Measurements from ENCODE around the gene ABHD2.
A peak's percentile ranks its signal among the peaks of the same experiment; 100 is the strongest.

The ABHD2 gene

DNA sequence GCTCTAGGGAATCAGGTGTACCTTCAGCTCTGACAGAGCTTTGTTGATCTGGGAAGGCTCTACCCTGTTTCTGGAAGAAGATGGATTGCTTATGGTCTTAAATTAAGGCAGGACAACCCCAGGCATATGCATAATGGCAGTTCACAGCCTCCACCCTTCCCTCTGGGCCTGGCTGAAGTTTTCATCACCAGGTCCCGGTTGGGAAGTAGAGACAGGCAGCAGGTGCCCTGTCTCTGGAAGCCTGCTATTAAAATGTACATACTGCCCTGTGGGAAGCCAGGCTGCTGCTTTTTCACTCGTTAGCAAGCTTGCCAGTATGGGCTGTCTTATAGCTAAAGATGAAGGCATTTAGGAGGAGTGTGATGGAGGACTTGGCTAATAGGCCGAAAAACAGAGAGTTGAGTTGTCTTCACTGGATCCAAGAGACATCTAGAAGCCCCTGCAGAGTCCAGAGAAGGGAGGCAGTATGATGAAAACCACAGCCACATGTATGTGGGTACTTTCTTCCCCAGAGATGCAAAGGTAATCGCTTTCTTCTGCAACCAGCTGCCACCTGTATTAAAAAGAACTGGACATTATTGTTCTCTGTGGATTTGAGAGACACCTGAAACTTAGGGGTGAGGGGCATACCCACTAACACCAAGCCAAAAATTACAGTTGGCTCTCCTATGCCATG, 34.4 kb downstream of the ABHD2 start:
- DNase-seq: no peak

DNA sequence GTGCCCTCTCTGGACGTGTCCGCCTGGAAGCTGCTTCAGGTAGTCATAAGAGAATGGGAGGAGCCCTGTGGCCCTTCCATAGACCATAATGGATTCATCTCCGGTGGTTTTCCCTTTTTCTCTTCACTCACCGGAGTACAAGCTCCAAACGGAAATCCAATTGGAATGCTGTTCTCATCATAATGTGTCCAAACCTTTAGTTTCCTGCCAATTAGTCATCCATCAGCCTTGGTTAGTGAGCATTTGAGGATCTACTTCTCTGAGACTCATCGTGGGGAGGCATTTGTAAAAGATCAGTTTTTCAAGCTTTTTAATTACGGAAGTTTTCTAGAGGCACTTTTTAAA, 34.9 kb downstream of the ABHD2 start:
- no peak for DNase-seq

DNA sequence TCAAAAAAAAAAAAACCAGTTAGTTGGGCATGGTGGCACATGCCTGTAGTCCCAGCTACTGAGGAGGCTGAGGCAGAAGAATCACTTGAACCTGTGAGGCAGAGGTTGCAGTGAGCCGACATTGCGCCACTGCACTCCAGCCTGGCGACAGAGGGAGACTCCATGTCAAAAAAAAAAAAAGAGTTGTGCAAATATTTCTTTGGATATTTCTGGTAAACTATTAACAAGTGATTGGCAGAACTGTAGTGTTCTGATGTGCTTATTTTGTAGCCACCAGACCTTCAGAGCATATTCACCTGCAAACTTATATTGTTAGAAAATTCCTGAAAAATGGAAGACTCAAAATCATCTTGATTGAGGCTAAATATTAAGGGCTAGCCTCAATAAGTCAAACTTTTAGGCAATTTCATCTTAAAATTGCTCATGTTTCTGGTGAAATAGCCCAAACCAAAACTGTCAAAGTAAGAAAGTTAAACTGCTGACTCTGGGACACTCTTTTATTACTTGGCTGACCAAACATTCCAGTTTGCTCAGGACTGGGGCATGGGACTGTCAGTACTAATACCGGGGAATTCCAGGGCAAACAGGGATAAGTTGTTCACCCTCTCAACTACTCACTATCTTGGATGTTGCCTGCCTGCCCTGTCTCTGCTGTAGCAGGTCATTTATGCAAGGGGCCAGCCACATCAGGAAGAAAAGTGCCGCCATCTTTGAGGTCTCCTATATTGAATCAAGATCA, 37.0 kb downstream of the ABHD2 start:
- DNase-seq: no peak

DNA sequence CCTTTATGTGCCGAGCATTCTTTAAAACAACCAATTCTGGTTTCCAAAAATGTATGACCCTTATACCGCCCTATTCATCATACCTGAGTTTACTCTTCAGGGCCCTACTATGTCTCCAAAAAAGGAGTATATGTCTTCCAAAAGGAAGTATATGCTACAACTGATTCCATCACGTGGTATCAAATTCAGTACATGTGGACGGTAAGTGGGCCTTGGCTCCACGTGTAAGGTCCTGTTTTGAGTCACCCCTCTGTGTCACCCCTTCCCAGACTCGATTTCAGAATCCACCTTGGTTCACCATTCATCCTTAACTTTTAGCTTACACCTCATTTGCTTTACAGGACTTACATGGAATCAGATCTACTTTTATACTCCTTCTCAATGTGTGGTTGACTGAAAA, 37.8 kb downstream of the ABHD2 start:
- no peak for DNase-seq

DNA sequence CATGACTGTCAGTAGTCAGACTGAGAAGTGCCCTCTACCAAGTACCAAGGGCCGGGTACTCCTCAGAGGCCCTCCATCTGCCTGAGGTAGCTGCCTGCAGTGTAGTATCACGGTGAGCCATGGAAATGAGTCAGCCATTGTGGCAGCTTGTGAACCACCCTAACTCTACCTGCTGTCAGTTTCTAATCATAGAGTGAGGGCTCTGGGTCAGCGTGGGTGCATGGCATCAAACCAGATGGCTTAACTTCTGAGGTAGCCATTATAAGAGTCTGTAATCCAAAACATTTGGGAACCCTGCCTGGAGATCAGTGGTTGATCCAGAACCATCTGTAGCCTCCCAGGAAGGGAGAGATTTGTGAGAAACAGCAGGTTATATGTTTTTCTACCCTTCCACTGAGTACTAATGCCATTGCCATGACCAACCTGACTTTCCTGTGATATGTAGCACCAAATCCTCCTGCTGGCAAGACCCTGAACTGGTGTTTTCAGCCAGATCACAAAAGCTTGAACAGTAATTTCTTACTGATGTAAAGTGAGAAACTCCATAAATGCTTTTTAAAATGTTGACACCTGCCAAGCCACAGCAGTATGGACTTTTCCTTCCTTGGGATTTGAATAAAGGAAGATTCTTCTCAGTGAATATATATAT, 38.9 kb downstream of the ABHD2 start:
- no peak for DNase-seq

DNA sequence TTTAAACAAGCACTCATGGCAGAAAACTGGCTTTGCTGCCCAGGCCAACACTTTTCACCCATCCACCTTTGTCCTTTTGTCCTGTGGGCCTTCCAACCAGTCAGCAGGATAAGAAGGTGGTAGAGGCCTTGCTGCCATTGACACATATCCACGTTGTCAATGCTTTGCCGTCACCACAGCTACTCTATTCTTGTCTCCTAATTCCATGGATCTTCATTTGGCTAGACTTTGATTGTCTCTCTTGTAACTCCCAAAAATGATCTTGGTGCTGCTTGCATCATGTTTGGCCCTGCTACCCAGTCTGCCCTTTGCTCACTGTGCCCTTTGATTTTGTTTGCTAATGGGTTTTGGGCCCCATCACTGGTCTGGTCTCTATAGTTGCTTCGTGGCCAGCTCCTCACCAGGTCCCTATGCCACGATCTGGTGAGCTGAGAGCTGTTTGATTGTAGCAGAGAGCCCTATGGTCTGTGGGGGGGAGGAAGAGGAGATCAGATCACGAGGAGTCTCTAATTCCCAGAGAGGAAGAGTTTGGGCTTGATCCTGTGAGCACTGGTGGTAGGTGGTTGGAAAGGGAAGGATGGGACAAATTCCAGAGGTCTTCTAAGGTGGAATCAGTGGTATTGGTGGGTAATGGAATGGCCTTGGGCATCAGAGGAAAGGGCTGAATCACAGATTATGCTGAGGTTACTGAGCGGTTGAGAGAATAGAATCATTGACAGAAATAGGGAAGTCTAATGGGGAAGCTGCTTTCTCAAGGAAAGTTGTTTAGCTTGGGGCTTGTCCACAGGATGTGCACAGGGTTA, 40.3 kb downstream of the ABHD2 start:
- DNase-seq: peak; percentile 66

DNA sequence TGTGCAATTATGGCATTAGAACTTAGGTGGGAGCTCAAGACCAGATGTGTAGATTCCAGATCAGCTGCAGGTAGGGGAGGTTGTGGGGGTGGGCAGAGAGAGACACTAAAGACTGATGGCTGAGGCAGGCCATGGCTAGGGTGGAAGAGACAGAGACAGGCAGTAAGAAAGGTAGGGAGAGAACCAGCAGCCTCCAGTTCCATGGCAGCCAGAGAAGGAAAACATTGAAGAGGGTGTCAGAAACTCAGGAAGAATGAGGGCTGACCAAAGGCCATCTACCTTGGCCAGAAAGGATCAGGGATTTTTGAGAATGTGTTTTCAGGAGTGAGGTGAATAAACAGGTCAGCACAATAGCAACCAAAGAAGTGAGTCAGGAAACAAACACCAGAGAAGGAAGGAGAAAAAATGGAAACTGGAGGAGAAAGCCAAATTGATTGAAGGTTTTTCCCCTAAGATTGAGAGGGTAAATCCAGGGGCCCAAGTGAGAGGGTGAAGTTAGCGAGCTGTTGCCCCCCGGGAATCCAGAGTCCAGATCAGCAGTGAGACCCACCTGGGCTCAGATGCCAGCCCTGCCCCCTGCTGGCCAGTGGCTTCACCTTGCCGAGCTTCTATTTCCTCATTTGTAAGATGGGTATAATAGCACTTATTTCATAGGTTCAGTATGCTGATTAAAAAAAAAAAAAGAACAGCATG, 41.0 kb downstream of the ABHD2 start:
- DNase-seq: no peak

DNA sequence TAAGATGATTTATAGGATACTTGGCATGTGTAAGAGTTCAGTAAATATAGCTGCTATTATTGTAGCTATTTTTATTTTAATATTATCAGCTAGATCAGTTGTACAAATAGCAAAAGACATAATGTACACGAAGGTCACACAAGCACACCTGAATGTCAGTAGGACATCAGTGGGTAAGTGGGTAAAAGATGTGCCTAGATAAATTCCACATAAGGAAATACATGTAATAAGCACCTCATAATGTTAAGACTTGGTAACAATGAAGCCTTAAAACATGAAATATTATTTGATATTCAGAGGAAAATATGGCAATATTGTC, 41.5 kb downstream of the ABHD2 start:
- DNase-seq: no peak

DNA sequence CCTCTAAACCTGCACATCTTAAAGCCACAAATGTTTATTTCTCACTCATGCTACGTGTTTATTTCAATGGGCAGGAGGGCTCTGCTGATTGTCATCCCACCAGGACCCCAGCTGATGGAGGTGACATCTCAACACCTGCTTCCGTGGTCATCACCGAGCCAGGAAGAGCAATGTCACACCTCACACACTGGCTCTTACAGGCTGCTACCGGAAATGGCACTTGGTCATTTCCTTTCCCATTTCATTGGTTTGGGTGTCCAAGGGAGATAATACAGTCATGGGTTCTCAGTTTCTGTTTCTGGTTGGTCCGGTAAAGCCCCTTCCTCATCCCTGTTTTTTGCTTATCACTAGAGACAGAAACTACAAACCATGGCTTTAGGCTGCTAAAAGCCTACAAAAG, 41.9 kb downstream of the ABHD2 start:
- peak; percentile 69 for DNase-seq

DNA sequence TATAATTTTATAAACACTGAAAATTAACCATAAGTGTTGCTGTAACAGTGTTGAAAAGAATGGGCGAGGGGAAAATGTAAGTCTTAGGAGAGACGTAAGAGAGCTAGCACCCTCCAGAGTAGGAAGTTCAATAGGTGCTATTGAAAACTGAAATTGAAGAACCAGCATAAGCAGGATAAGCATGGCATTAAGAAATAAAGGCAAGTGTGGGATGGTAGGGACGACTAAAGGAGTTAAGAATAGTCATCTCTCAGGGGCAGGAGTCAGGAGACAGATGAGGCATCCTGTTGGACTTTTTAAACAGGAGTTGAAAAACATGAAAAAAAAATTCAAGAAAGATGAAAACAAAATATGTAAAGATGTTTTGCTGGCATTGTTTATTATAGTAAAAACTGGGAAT, 43.5 kb downstream of the ABHD2 start:
- DNase-seq: peak; percentile 58

DNA sequence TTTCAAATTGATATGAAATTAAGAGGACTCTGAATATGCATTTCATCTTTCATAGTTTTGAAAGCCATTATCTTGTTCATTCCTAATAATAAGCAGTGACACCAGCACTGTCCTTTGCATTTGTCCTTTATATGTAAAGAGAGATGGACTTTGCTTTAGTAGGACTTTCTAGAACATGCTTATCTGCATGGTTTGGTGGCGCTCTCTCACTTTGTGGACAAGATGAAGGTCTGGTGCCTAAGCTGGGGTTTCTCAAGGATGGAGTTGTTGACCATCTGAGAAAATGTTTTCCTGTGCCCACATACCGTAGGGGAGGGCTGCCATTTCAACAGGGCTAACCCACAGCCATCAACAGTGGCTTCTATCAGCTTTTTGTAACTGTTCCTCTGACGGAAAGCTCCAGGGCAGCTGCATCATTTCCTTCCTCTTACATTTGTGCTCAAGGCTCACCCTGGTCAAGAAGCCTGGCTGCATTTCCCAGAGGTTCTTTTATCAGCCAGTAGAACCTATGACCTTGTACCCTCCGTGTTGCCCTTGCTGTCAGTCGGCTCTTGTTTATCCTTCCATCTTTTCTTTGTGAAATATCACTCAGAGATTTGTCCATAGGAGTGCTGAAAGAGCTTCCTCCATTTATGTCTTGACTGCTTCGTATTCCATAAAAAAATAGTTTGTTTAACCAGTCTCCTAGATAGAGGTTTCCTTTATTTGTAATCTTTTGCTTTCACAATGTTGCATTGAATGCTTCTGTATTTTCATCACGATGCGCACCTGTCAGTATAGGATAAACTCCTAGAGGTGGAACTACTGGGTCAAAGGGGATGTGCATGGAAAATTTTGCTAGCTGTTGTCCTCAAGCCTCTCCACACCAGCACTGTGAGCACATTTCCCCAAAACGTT, 44.6 kb downstream of the ABHD2 start:
- peak; percentile 80 for DNase-seq

DNA sequence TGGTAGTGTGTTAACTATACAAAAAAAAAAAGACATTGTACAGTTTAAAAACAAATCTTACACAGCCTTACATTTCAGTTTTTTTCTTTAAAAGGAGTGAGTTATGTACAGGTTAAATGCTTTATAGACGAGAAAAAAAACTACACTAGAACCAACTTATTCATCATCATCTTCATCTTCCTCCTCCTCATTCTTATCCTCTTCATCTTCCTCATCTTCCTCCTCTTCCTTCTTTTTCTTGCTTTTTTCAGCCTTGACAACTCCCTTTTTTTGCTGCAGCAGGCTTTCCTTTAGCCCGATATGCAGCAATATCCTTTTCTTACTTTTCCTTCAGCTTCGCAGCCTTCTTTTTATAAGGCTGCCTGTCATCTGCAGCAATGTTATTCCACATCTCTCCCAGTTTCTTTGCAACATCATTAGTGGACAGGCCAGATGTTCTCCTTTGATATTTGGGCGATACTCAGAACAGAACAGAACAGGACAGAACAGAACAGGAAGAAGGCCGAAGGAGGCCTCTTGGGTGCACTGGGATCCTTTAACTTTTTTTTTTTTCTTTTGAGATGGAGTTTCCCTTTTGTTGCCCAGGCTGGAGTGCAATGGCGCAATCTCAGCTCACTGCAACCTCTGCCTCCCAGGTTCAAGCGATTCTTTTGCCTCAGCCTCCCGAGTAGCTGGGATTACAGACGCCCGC, 47.3 kb downstream of the ABHD2 start:
- DNase-seq: peak; percentile 61

DNA sequence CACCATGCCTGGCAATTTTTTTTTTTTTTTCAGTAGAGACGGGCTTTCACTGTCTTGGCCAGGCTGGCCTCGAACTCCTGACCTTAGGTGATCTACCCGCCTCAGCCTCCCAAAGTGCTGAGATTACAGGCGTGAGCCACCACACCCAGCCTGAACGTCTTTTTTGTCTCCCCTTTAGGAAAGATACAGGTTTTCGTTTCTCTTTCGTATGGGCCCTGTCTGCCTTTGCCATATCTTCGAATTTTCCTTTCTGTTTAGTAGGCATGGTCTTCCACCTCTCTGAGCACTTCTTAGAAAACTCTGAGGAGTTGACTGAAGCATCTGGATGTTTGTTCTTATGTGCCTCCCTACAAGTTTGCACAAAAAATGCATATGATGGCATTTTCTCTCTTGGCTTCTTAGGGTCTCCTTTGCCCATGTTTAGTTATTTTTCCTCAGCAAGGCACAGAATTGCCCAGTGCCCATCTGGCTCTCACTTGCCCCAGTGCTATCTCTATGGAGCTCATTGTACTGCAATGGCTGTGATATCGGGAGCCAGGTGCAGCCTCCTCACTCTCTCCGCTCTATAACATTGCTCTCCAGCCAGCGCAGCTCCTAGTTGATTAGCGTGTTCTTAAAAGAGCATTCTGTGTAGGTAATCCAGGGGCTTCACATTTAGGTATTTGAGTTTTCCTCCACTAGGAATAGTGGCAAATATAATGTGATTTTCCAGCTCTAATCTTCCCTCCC, 48.0 kb downstream of the ABHD2 start:
- DNase-seq: no peak

DNA sequence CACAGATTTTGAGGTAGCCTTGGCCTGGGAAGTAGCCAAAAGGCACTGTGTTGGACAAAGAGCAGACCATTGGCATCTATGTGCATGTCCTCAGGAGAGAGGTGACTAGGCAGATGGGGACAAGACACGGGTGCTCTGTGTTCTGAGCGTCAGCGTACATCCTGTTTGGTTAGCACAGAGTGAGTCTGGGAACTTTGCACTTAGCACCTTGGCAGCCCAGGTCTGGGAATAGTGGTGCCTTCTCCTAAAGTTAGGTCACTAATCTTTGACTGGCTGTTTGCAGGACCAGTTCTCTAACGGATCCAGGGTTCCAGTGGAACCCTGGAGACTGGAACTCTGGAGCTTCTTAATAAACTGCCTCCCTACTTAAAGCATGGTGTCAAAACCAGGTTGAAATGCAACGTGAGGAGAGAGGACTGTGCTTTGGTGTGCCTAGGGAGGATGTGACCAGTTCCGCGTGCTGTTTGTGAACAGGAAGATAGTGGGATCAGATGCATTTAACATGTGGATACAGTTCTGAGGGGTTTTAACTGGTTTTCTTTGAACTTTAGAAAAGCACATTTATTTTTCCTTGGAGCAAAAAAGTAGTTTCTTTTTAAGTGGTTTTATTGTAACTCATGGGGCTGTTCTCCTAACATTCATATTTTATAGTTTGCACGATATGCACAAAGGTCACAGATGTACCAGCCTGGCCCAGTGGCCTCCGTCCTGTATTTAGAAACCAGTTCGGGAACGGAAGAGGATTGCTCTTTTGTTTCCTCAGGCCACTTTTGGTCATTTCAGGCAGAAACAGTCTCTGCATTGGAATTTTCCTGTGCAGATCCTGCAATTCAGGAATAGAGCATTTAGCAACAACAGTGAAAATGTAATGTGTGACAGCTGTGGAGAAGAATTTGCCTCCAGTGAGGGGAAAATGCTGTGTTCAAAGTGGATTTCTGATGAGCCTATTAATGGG, 48.8 kb downstream of the ABHD2 start:
- no peak for DNase-seq

DNA sequence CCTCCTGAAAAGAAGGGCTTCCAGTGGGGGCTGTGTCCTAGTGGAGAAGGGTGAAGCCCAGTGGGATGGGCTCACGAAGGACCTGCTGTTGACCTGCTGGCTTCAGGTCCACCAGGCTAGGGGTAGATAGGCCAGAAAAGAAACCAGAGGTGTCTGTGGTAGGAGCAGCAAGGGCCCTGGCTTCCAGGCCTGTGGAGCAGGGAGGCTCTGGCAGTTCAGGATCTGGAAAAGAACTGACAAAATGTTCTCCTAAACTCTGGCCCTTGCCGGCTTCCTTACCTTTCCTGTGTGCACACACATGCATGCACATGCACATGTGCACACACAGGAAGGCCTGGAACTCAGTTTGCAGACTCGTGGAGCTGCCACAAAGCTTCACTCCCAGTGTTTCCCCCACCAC, 49.7 kb downstream of the ABHD2 start:
- DNase-seq: no peak

DNA sequence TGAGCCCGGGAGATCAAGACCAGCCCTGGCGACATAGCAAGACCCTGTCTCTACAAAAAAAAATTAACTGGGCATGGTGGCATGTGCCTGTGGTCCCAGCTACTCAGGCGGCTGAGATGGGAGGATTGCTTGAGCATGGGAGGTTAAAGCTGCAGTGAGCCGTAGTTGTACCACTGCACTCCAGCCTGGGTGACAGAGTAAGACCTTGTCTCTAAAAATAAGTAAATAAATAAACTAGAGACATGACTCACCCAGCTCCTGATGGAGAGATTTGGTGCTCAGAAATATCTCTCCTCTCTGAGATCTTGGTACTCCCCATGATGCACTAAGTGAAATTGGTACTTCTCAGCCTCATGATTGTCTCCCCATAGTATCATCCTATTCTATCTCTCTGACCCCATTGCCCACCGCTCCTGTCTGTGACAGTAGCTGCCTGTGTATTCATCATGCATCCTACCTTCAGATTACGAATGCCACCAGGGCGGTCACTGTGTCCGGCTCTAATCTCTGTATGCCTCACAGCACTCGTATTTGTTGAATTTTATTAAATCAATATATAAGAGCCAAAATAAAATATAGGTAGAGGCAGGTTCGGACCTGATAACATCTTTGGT, 50.9 kb downstream of the ABHD2 start:
- DNase-seq: no peak

DNA sequence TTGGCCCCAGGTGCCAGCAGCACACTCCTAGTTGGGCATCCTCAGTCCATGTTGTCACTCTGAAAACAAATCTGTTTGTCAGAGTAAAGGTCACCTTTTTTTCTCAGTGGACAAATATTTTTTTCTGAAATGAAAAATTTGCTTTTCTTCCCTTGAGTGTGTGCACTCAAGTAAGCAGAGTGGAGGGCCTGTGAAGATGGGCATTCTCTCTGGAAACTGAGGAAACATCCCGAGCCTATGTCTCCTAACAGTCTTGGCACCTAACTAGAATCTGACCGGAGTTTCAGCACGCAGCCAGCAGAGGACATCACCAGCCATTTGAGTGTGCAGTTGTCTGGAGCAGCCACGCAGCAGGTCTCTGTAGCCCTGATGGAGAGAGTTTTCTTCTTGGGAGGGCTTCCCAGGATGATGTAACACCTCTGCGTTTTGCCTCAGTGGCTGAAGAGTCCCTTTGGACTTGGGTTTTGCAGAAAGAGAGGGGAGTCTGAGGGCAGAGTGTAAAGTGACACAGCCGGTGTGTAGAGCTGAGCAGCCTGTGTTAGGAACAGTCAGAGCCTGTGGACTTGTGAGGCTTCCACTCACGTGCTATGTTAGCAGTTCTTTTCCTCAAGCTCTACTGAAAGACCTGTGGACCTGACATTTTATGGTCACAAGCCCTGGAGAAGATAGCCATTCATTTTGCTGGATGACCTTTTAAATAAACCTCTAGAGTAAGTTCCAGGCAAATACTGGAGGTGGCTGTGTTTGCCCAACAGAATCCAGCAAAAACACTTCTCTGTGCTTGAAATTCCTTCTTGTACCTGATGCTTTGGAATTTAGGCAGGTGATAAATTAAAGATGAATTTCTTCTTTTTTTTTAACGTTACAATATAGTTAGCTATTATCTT, 51.6 kb downstream of the ABHD2 start:
- DNase-seq: no peak

DNA sequence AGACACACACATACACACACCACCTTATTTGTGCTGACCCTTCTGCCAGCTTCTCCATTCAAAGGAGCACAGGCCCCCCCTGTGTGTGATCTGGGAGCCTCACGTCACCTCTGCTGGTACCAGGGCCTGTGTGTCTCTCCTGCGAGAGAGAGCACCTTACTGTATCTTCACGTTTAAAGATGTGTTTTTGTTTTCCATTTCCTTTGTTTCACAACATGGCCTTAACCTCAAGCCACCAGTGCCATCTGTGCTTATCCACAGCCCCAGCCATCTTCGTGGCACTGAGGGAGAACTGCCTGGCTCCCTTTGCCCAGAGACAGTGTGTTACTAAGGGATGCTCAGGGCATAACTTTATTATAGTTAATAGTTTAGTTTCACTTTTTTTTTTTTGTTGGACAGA, 52.3 kb downstream of the ABHD2 start:
- DNase-seq: no peak
